SK-N-SH (cell line): Measurements from ENCODE around the gene SLC12A3. TPM values are rescaled to one million over a fixed set of nuclear protein-coding genes. Genes with fewer than 3 reads are reported as not detected.

Experiments
- CTCF ChIA-PET: fragments of 300-600, 350-600 bp; formaldehyde crosslinking; extraction: SDS; loops from one replicate; lab custom pipeline; 2021; lab: Yijun Ruan, JAX
- POLR2A ChIA-PET: fragments of 350-600 bp; sonication (Branson Sonifier 250); formaldehyde crosslinking; extraction: SDS; loops from one replicate; lab custom pipeline; 2020; ENCODE audit warnings: antibody characterized with exemption, inconsistent platforms; lab: Yijun Ruan, JAX
- DNase-seq: peaks from one replicate; pipeline ENCODE4 v3.0.0; 2012
- H2AFZ ChIP-seq: fragments of 200-600 bp; sonication (generic); 2 replicates; pipeline ENCODE4 v1.8.1; 2016; ENCODE audit warnings: antibody characterized with exemption, mild to moderate bottlenecking, low read depth
- H3F3A ChIP-seq: fragments of 200-600 bp; sonication (generic); replicated peaks from 2 replicates; pipeline ENCODE3; 2016; ENCODE audit warnings: antibody characterized with exemption, mild to moderate bottlenecking; ENCODE audit not compliant: insufficient read depth
- H3K27ac ChIP-seq, 2 experiments: fragments of 200-500 bp in 1 of 2; fragments of 200-600 bp in 1 of 2; sonication (Bioruptor generic) in 1 of 2; sonication (generic), shearing (Covaris generic) in 1 of 2; 2 replicates each; pipeline versions ENCODE4 v1.5.1 to v1.6.1; 2014 to 2016; ENCODE audit warnings: low read depth in 2 of 2, inconsistent platforms in 1 of 2, low read length in 1 of 2, mild to moderate bottlenecking in 1 of 2, mixed read lengths in 1 of 2
- H3K27me3 ChIP-seq: fragments of 200-600 bp; sonication (generic), shearing (Covaris generic); 2 replicates; pipeline ENCODE4 v1.6.1; 2016; ENCODE audit warnings: mixed run types; ENCODE audit not compliant: insufficient read depth
- H3K36me3 ChIP-seq, 2 experiments: fragments of 200-500 bp in 1 of 2; fragments of 200-600 bp in 1 of 2; sonication (Bioruptor generic) in 1 of 2; sonication (generic) in 1 of 2; replicated peaks in 1 of 2; 2 replicates each; pipeline versions ENCODE3 to v1.5.1; 2014 to 2016; ENCODE audit warnings: low read length in 1 of 2, mild to moderate bottlenecking in 1 of 2; ENCODE audit not compliant: insufficient read depth in 2 of 2, control insufficient read depth in 1 of 2
- H3K4me1 ChIP-seq, 2 experiments: fragments of 200-500 bp in 1 of 2; fragments of 200-600 bp in 1 of 2; sonication (Bioruptor generic) in 1 of 2; sonication (generic), shearing (Covaris generic) in 1 of 2; 2 replicates each; pipeline versions ENCODE4 v1.5.1 to v1.6.1; 2014 to 2016; ENCODE audit warnings: low read depth in 1 of 2, low read length in 1 of 2, mixed run types in 1 of 2; ENCODE audit not compliant: insufficient read depth in 2 of 2, control insufficient read depth in 1 of 2
- H3K4me2 ChIP-seq: fragments of 200-600 bp; sonication (generic), shearing (Covaris generic); 2 replicates; pipeline ENCODE4 v1.6.1; 2017; ENCODE audit warnings: mixed run types
- H3K4me3 ChIP-seq, 2 experiments: fragments of 200-500 bp in 1 of 2; fragments of 200-600 bp in 1 of 2; sonication (Bioruptor generic) in 1 of 2; sonication (generic), shearing (Covaris generic) in 1 of 2; 2 replicates each; pipeline versions ENCODE4 v1.5.1 to v1.8.1; 2014 to 2016; ENCODE audit warnings: low read depth in 2 of 2, inconsistent platforms in 1 of 2, low read length in 1 of 2, mild to moderate bottlenecking in 1 of 2, mixed read lengths in 1 of 2, moderate library complexity in 1 of 2
- H3K79me2 ChIP-seq: fragments of 200-600 bp; sonication (generic); 2 replicates; pipeline ENCODE4 v1.8.1; 2017; ENCODE audit warnings: mild to moderate bottlenecking; ENCODE audit not compliant: insufficient read depth
- H3K9ac ChIP-seq: fragments of 200-600 bp; sonication (generic); 2 replicates; pipeline ENCODE4 v1.6.1; 2017; ENCODE audit warnings: mixed run types
- H3K9me2 ChIP-seq: fragments of 200-600 bp; sonication (generic); 2 replicates; pipeline ENCODE4 v1.6.1; 2017; ENCODE audit warnings: mixed run types
- H3K9me3 ChIP-seq: fragments of 200-600 bp; sonication (generic); 2 replicates; pipeline ENCODE4 v1.6.1; 2017; ENCODE audit warnings: mixed run types, mild to moderate bottlenecking, moderate library complexity
- H4K20me1 ChIP-seq: fragments of 200-600 bp; sonication (generic); 2 replicates; pipeline ENCODE4 v1.6.1; 2017; ENCODE audit warnings: mild to moderate bottlenecking, mixed run types; ENCODE audit not compliant: insufficient read depth
- ELF1 ChIP-seq: IDR thresholded peaks from 2 replicates; pipeline ENCODE4 v1.4.0; 2012
- EP300 ChIP-seq, 2 experiments: IDR thresholded peaks; 2 replicates each; pipeline versions ENCODE4 v1.4.0 to v1.6.1; 2012; ENCODE audit warnings: borderline replicate concordance in 1 of 2, low read depth in 1 of 2, low read length in 1 of 2
- EZH2phosphoT487 ChIP-seq: fragments of 200-600 bp; sonication (generic); IDR thresholded peaks from 2 replicates; pipeline ENCODE4 v1.6.1; 2017; ENCODE audit warnings: low read depth, mixed run types, mild to moderate bottlenecking, antibody characterized with exemption, moderate library complexity, borderline replicate concordance
- FOSL2 ChIP-seq: IDR thresholded peaks from 2 replicates; pipeline ENCODE4 v1.4.0; 2012; ENCODE audit warnings: low read depth, mild to moderate bottlenecking, moderate library complexity, borderline replicate concordance
- FOXJ3 ChIP-seq: sonication (generic); formaldehyde crosslinking; IDR thresholded peaks from 2 replicates; pipeline ENCODE4 v1.5.1; 2020; ENCODE audit warnings: mild to moderate bottlenecking, missing genetic modification reagents
- FOXM1 ChIP-seq: IDR thresholded peaks from 2 replicates; pipeline ENCODE4 v1.4.0; 2012; ENCODE audit warnings: low read depth, mild to moderate bottlenecking
- GABPA ChIP-seq: IDR thresholded peaks from 2 replicates; pipeline ENCODE4 v1.4.0; 2012; ENCODE audit warnings: low read depth, mild to moderate bottlenecking
- NRF1 ChIP-seq: IDR thresholded peaks from 2 replicates; pipeline ENCODE4 v1.6.1; 2012; ENCODE audit warnings: low read depth, mild to moderate bottlenecking, low read length
- RAD21 ChIP-seq: IDR thresholded peaks from 2 replicates; pipeline ENCODE4 v1.6.1; 2012; ENCODE audit warnings: mild to moderate bottlenecking, low read length
- RCOR1 ChIP-seq: fragments of 150-350 bp; IDR thresholded peaks from 2 replicates; pipeline ENCODE4 v1.6.1; 2017; ENCODE audit warnings: antibody characterized with exemption, low read length
- RFX5 ChIP-seq: IDR thresholded peaks from 2 replicates; pipeline ENCODE4 v1.6.1; 2012; ENCODE audit warnings: mild to moderate bottlenecking, improper control_type of control experiment, low read length
- SIN3A ChIP-seq: IDR thresholded peaks from 2 replicates; pipeline ENCODE4 v1.6.1; 2012; ENCODE audit warnings: low read depth, mild to moderate bottlenecking, low read length, moderate library complexity, borderline replicate concordance
- SMC3 ChIP-seq: IDR thresholded peaks from 2 replicates; pipeline ENCODE4 v1.6.1; 2012; ENCODE audit warnings: low read depth, low read length, improper control_type of control experiment
- TCF12 ChIP-seq: IDR thresholded peaks from 2 replicates; pipeline ENCODE4 v1.4.0; 2012
- TEAD4 ChIP-seq: IDR thresholded peaks from 2 replicates; pipeline ENCODE4 v1.4.0; 2012; ENCODE audit warnings: mild to moderate bottlenecking, borderline replicate concordance; ENCODE audit not compliant: insufficient read depth
- YY1 ChIP-seq: IDR thresholded peaks from 2 replicates; pipeline ENCODE4 v1.4.0; 2012; ENCODE audit warnings: low read depth, mild to moderate bottlenecking
- whole genome bisulfite sequencing: methylation state at CpG from one replicate; pipeline ENCODE4 v1.1.6; 2017; ENCODE audit warnings: low lambda C conversion rate; 5-methylcytosine and 5-hydroxymethylcytosine counted together
- polyA plus RNA-seq, 3 experiments: library from polyadenylated mRNA; depleted of rRNA; stranded (reverse); fragments of >200 nt; gene quantifications; 2 replicates each; pipeline ENCODE4 v1.2.3, GENCODE V29; 2012
- TF ChIP-seq, protein P1 (sequence below): IDR thresholded peaks from 2 replicates; pipeline ENCODE4; 2012
- TF ChIP-seq, protein P2 (sequence below): IDR thresholded peaks from 2 replicates; pipeline ENCODE4 v1.4.0; 2012; ENCODE audit warnings: low read depth
- TF ChIP-seq, protein P3 (sequence below): fragments of 150-350 bp; IDR thresholded peaks from 2 replicates; pipeline ENCODE4 v1.6.1; 2016; ENCODE audit warnings: mild to moderate bottlenecking, low read depth, low read length
- TF ChIP-seq, protein P4 (sequence below): fragments of 200-600 bp; sonication (generic); IDR thresholded peaks from 2 replicates; pipeline ENCODE4 v1.6.1; 2017; ENCODE audit warnings: antibody characterized with exemption, mild to moderate bottlenecking, moderate library complexity

SLC12A3 gene
- polyA plus RNA-seq, 1 of the 3 experiments (the other 2 are of a cell fraction) = not detected

DNA sequence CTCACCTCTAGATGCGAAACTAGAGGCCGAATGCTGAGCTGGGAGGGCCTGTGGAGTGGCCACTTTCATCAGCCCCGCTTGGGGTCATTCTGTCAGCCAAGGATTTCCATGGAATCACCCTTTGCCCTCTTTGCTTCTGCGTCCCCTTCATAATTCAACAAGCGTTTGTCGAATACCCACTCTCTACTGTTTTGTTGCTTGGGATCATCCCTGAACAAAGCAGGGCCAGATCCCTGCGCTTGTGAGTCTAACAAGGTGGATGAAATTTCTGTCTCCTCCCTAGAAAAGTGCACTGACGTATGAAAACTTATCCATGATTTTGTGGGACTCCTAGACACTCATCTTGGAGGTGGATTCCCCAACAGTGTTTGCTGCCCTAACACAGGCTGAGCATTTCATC lies 3.3 kb upstream of the SLC12A3 start (continued):
- TF ChIP-seq, protein P1, sequence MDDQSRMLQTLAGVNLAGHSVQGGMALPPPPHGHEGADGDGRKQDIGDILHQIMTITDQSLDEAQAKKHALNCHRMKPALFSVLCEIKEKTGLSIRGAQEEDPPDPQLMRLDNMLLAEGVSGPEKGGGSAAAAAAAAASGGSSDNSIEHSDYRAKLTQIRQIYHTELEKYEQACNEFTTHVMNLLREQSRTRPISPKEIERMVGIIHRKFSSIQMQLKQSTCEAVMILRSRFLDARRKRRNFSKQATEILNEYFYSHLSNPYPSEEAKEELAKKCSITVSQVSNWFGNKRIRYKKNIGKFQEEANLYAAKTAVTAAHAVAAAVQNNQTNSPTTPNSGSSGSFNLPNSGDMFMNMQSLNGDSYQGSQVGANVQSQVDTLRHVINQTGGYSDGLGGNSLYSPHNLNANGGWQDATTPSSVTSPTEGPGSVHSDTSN = no peak

DNA sequence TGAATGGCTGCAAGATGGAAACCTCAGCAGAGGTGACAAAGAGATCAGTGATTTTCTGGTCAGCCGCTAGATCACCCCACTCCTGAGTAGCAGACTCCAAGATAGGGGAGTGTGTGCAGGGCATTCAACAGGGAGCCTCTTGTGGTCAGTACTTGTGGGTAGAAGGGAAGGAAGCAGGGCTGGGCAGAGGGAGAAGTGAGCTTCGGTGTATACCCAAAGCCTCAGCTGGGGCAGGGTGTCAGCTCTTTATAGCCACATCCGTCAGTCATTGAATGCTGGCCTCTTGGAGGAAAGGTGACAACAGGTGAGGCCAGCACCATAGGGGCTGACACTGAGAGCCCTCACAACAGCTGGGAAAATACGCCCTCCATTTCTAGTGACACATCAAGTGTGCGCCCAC lies 2.2 kb upstream of the SLC12A3 start:
- H3K9me2 ChIP-seq = no peaks in the 10 kb centered on the region
- ChIA-PET POLR2A (interaction anchor here (1.0 to 1.3 kb wide), 2 partner anchors 69 to 85 kb away, joined by 3 to 5 read pairs; partner anchors contain the start of gene HERPUD1), CTCF (interaction anchor here (0.7 to 2.0 kb wide), 9 partner anchors 9 to 102 kb away, joined by 3 to 7 read pairs (median 4); no protein-coding TSS in a partner anchor)
- H2AFZ ChIP-seq = no peak overlapping the region
- H3K4me2 ChIP-seq = no peak overlapping the region
- no peak overlapping the region for H3K4me3 ChIP-seq
- H3K27me3 ChIP-seq = no peaks in the 10 kb centered on the region
- H3K4me1 ChIP-seq = peaks cover 0 to 32% of the 10 kb centered on the region in 2 experiments; a peak in 1 of 4 replicates
- H3K36me3 ChIP-seq = no peaks in the 10 kb centered on the region
- 98% methylated on average over 5 of the region's 5 CpGs for WGBS
- no peaks in the 10 kb centered on the region for H3K79me2 ChIP-seq
- no peaks in the 10 kb centered on the region for H3K9me3 ChIP-seq
- H3F3A ChIP-seq = no peaks in the 10 kb centered on the region
- H3K9ac ChIP-seq = no peak overlapping the region
- TF ChIP-seq YY1 (no peak), FOXJ3 (CRISPR knock-in tag) (no peak), RAD21 (no peak)
- TF ChIP-seq, protein P1 = no peak
- TF ChIP-seq, all 33 proteins: peak for 0
- no peaks in the 10 kb centered on the region for H4K20me1 ChIP-seq
- H3K27ac ChIP-seq = no peak overlapping the region
- no peak for DNase-seq

DNA sequence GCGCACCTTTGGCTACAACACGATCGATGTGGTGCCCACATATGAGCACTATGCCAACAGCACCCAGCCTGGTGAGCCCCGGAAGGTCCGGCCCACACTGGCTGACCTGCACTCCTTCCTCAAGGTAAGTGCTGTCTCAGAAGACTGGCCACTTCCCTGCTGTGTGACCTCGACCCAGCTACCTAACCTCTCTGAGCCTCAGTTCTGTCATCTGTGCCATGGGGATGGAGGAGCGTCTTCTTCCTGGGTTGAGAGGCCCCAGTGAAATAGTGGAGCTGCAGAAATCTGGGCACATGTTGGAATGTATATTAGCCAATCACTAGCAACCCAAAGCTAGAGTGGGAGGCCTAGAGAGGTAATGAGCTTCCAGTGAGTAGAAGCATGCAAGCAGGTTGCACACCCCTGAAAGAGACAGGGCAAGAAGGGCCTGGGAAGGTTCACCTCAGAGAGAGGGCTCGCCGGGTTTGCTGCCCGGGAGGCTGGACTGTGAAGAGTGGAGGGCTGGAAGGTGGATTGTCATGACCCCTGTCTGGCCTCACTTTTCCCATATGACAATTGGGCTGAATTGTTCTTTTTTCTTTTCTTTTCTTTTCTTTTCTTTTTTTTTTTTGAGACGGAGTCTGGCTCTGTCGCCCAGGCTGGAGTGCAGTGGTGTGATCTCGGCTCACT lies 521 bp downstream of the SLC12A3 start:
- Histone ChIP-seq H3K9ac (no peak overlapping the region), H3K4me3 (no peak overlapping the region), H3K36me3 (no peaks in the 10 kb centered on the region), H3K4me1 (peaks cover 0 to 27% of the 10 kb centered on the region in 2 experiments; a peak in 1 of 4 replicates), H3K27me3 (no peaks in the 10 kb centered on the region), H3K9me3 (no peaks in the 10 kb centered on the region), H3F3A (no peaks in the 10 kb centered on the region), H2AFZ (no peak overlapping the region), H3K9me2 (no peaks in the 10 kb centered on the region), H3K4me2 (no peak overlapping the region), H3K79me2 (no peaks in the 10 kb centered on the region), H3K27ac (no peak overlapping the region), H4K20me1 (no peaks in the 10 kb centered on the region)
- CTCF ChIA-PET = interaction anchor here (0.9 to 5.1 kb wide), 12 partner anchors 10 to 180 kb away, joined by 3 to 56 read pairs (median 10); partner anchors contain the start of gene HERPUD1
- no peak for TF ChIP-seq RAD21
- TF ChIP-seq FOXM1 = no peak
- no peak for TF ChIP-seq FOXJ3 (CRISPR knock-in tag)
- no peak for TF ChIP-seq RCOR1
- TF ChIP-seq SMC3 = no peak
- no peak for TF ChIP-seq EZH2phosphoT487
- TF ChIP-seq, protein P2, sequence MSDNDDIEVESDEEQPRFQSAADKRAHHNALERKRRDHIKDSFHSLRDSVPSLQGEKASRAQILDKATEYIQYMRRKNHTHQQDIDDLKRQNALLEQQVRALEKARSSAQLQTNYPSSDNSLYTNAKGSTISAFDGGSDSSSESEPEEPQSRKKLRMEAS = no peak
- TF ChIP-seq SIN3A = no peak
- no peak for TF ChIP-seq TEAD4
- TF ChIP-seq, protein P3, sequence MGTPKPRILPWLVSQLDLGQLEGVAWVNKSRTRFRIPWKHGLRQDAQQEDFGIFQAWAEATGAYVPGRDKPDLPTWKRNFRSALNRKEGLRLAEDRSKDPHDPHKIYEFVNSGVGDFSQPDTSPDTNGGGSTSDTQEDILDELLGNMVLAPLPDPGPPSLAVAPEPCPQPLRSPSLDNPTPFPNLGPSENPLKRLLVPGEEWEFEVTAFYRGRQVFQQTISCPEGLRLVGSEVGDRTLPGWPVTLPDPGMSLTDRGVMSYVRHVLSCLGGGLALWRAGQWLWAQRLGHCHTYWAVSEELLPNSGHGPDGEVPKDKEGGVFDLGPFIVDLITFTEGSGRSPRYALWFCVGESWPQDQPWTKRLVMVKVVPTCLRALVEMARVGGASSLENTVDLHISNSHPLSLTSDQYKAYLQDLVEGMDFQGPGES = no peak
- no peak for TF ChIP-seq TCF12
- no peak for TF ChIP-seq FOSL2
- no peak for TF ChIP-seq YY1
- TF ChIP-seq ELF1 = no peak
- TF ChIP-seq, protein P4, sequence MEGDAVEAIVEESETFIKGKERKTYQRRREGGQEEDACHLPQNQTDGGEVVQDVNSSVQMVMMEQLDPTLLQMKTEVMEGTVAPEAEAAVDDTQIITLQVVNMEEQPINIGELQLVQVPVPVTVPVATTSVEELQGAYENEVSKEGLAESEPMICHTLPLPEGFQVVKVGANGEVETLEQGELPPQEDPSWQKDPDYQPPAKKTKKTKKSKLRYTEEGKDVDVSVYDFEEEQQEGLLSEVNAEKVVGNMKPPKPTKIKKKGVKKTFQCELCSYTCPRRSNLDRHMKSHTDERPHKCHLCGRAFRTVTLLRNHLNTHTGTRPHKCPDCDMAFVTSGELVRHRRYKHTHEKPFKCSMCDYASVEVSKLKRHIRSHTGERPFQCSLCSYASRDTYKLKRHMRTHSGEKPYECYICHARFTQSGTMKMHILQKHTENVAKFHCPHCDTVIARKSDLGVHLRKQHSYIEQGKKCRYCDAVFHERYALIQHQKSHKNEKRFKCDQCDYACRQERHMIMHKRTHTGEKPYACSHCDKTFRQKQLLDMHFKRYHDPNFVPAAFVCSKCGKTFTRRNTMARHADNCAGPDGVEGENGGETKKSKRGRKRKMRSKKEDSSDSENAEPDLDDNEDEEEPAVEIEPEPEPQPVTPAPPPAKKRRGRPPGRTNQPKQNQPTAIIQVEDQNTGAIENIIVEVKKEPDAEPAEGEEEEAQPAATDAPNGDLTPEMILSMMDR = no peak
- no peak for TF ChIP-seq RFX5
- TF ChIP-seq GABPA = no peak
- TF ChIP-seq NRF1 = no peak
- no peak for TF ChIP-seq EP300 (IDR thresholded peaks at IDR 0.05; ENCODE audit: borderline replicate concordance in 1 of 2, low read depth in 1 of 2, low read length in 1 of 2)
- TF ChIP-seq, all 33 proteins: peak for 0
- no peak for DNase-seq
- POLR2A ChIA-PET = interaction anchor here (1.1 kb wide), 1 partner anchor 68 kb away, joined by 3 read pairs; no protein-coding TSS in a partner anchor
- 85% methylated on average over 8 of the region's 13 CpGs for WGBS
